Mesendoderm (in vitro differentiated cells): ENCODE measurements around the gene SMPDL3A.
"Not testable (repeated sequence)": the region's sequence is repeated elsewhere in the genome, so short reads cannot be mapped to it uniquely, and the experiment has no call there.

Experiments
- DNase-seq: peaks from one replicate; pipeline ENCODE4 v3.0.0; 2013
- H2AK5ac ChIP-seq: 2 replicates; pipeline ENCODE4 v1.6.1; 2013; ENCODE audit warnings: low read length, inconsistent platforms
- H2BK120ac ChIP-seq: 2 replicates; pipeline ENCODE4 v1.6.1; 2013; ENCODE audit warnings: low read depth, mild to moderate bottlenecking, low read length, moderate library complexity, mixed read lengths
- H2BK15ac ChIP-seq: replicated peaks from 2 replicates; pipeline ENCODE4 v1.6.1; 2013; ENCODE audit warnings: low read depth, mild to moderate bottlenecking, moderate library complexity
- H2BK5ac ChIP-seq: 2 replicates; pipeline ENCODE4 v1.6.1; 2013; ENCODE audit warnings: low read length, inconsistent platforms
- H3K18ac ChIP-seq: 2 replicates; pipeline ENCODE4 v1.6.1; 2013; ENCODE audit warnings: mild to moderate bottlenecking, low read length, mixed read lengths
- H3K23ac ChIP-seq: one replicate; pipeline ENCODE4 v1.6.1; 2013; ENCODE audit warnings: low read length
- H3K27ac ChIP-seq: 2 replicates; pipeline ENCODE4 v1.5.1; 2013; ENCODE audit warnings: low read depth, mild to moderate bottlenecking, inconsistent platforms, low read length, moderate library complexity
- H3K27me3 ChIP-seq: 2 replicates; pipeline ENCODE4 v1.6.1; 2013; ENCODE audit warnings: low read length, control low read depth, mild to moderate bottlenecking, inconsistent platforms; ENCODE audit not compliant: insufficient read depth, poor library complexity
- H3K36me3 ChIP-seq: 2 replicates; pipeline ENCODE4 v1.6.1; 2013; ENCODE audit warnings: low read length, inconsistent platforms; ENCODE audit not compliant: control insufficient read depth, insufficient read depth
- H3K4ac ChIP-seq: one replicate; pipeline ENCODE4 v1.6.1; 2013; ENCODE audit warnings: low read depth, mild to moderate bottlenecking, low read length, moderate library complexity
- H3K4me1 ChIP-seq: 2 replicates; pipeline ENCODE4 v1.6.1; 2013; ENCODE audit warnings: low read depth, low read length, inconsistent platforms; ENCODE audit not compliant: control insufficient read depth
- H3K4me2 ChIP-seq: 2 replicates; pipeline ENCODE4 v1.6.1; 2013; ENCODE audit warnings: low read length
- H3K4me3 ChIP-seq: 2 replicates; pipeline ENCODE4 v1.5.1; 2013; ENCODE audit warnings: mild to moderate bottlenecking, low read length
- H3K56ac ChIP-seq: one replicate; pipeline ENCODE4 v1.6.1; 2013; ENCODE audit warnings: low read length
- H3K79me1 ChIP-seq: 2 replicates; pipeline ENCODE4 v1.6.1; 2013; ENCODE audit warnings: low read length, inconsistent platforms
- H3K79me2 ChIP-seq: 2 replicates; pipeline ENCODE4 v1.6.1; 2013; ENCODE audit warnings: mild to moderate bottlenecking, low read length; ENCODE audit not compliant: control insufficient read depth, insufficient read depth
- H3K9ac ChIP-seq: 2 replicates; pipeline ENCODE4 v1.6.1; 2013; ENCODE audit warnings: low read length, inconsistent platforms
- H4K5ac ChIP-seq: one replicate; pipeline ENCODE4 v1.6.1; 2013; ENCODE audit warnings: low read length
- H4K8ac ChIP-seq: one replicate; pipeline ENCODE4 v1.6.1; 2013; ENCODE audit warnings: low read depth, mild to moderate bottlenecking, control low read depth, low read length, moderate library complexity
- WGBS: extraction: QIAGEN DNeasy Blood & Tissue Kit; methylation state at CpG from one replicate; pipeline ENCODE4 v1.1.7; 2013; ENCODE audit warnings: low lambda C conversion rate, missing lambda C conversion rate; ENCODE audit not compliant: insufficient coverage; ENCODE audit errors: extremely low coverage; 5-methylcytosine and 5-hydroxymethylcytosine counted together

Gene SMPDL3A

DNA sequence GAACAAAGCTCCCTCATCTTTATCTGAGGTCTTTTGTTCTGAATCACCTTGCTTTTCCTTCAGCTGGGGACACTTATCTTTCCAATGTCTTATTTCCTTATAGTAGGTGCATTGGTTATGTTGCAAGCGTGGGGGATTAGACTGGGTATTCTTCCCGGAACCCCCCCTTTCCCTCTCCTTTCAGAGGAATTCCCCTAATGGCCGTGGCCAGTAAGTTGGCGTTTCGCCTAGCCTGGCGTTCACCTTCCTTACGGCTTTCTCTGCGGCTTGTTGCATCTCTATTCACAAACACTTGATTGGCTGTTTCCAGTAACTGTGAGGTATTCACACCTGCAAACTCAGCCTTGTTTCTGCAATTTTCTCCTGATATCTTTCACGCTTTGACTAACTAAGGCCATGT, 42.4 kb upstream of the SMPDL3A start:
- WGBS: no CpG with 5 or more reads among the region's 9 CpGs

DNA sequence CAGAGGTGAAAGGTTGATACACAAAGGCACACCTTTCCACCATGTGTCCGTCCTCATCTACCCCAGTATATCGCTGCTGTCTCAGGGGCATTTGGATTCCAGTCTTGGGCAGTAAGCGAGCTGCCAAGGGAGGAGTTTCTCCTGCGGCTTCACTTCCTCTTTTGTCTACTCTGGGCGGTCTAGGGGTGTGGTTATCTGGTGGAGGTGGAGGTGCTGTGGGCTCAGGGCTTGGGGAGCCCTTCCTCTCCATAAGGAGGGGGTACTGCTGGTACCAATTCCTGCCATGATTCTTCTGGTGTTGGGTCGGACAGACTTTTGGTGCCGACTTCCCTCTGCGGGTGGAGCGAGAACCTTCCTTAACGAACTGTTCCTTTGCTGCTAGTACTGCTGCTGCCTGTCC, 41.5 kb upstream of the SMPDL3A start:
- Histone ChIP-seq H2BK5ac (no peak overlapping the region), H4K5ac (no peak overlapping the region), H3K23ac (no peak overlapping the region), H3K4me1 (no peaks in the 10 kb centered on the region), H3K18ac (no peak overlapping the region), H2BK120ac (no peak overlapping the region), H3K27ac (no peak overlapping the region), H3K79me1 (no peaks in the 10 kb centered on the region), H3K4ac (no peak overlapping the region), H2AK5ac (no peak overlapping the region), H4K8ac (no peak overlapping the region), H3K9ac (no peak overlapping the region), H3K56ac (no peak overlapping the region), H3K27me3 (no peaks in the 10 kb centered on the region), H3K4me3 (no peak overlapping the region), H3K36me3 (no peaks in the 10 kb centered on the region), H3K4me2 (no peak overlapping the region), H2BK15ac (no peak overlapping the region), H3K79me2 (no peaks in the 10 kb centered on the region)
- no CpG with 5 or more reads among the region's 10 CpGs for WGBS
- no peak for DNase-seq

More for the DNA sequence above, 42.4 kb upstream of the SMPDL3A start:
- Histone ChIP-seq H2AK5ac (no peak overlapping the region), H3K56ac (no peak overlapping the region), H3K4me1 (no peaks in the 10 kb centered on the region), H3K9ac (no peak overlapping the region), H3K36me3 (no peaks in the 10 kb centered on the region), H3K4me2 (no peak overlapping the region), H2BK15ac (no peak overlapping the region), H3K27me3 (no peaks in the 10 kb centered on the region), H4K5ac (no peak overlapping the region), H3K23ac (no peak overlapping the region), H2BK5ac (no peak overlapping the region), H4K8ac (no peak overlapping the region), H3K79me1 (no peaks in the 10 kb centered on the region), H3K18ac (no peak overlapping the region), H3K4me3 (no peak overlapping the region), H2BK120ac (no peak overlapping the region), H3K27ac (no peak overlapping the region), H3K79me2 (no peaks in the 10 kb centered on the region), H3K4ac (no peak overlapping the region)
- DNase-seq: no peak

DNA sequence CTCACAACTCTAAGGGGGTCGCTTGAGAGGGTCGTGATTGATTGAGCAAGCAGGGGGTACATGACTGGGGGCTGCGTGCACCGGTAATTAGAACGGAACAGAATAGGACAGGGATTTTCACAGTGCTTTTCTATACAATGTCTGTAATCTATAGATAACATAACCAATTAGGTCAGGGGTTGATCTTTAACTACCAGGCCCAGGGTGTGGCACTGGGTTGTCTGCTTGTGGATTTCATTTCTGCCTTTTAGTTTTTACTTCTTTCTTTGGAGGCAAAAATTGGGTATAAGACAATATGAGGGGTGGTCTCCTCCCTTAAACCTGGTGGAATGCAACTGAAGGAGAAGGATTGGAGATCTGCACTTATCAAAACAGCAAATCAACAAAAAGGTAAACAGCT, 40.1 kb upstream of the SMPDL3A start:
- not testable (repeated sequence) for H3K4me3 ChIP-seq, H3K56ac ChIP-seq, H3K23ac ChIP-seq

DNA sequence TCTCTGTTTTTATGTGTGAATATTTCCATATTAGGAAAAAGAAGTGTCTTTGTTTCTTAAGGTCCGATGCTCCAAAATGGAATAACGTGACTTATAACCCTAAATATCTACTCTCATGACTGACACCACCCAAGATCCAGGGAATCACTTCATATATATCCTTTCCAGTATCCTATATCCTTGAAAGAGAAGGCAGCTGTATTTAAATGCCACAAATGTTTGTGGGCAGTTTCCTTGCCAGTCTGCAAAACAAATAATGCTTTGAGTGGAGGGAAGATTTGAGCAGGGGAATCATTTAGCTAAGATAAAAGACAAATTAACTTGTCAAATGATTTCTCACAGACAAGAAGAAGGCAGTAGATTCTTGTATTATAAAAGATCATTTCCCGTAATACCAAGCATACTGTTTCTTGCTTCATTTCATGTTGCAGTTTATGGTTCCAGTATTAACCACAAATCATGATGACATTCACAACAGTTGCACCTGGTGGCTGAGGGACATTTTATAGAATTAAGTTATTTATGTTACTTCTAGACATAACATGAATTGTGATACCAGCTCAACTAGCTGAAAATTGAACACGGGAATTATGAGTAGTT, 39.5 kb upstream of the SMPDL3A start:
- Histone ChIP-seq H2BK5ac (no peak overlapping the region), H3K56ac (no peak overlapping the region), H2AK5ac (no peak overlapping the region), H3K23ac (no peak overlapping the region), H3K4ac (no peak overlapping the region), H3K18ac (no peak overlapping the region), H3K36me3 (no peaks in the 10 kb centered on the region), H4K5ac (no peak overlapping the region), H4K8ac (no peak overlapping the region), H3K4me2 (no peak overlapping the region), H3K4me1 (no peaks in the 10 kb centered on the region), H3K27ac (no peak overlapping the region), H2BK120ac (no peak overlapping the region), H3K79me1 (no peaks in the 10 kb centered on the region), H3K4me3 (no peak overlapping the region), H2BK15ac (no peak overlapping the region), H3K27me3 (no peaks in the 10 kb centered on the region), H3K79me2 (no peaks in the 10 kb centered on the region), H3K9ac (no peak overlapping the region)
- no CpG with 5 or more reads among the region's 4 CpGs for WGBS
- DNase-seq: no peak

More for the DNA sequence above, 40.1 kb upstream of the SMPDL3A start:
- not testable (repeated sequence) for H3K18ac ChIP-seq, H2BK120ac ChIP-seq, DNase-seq, H2AK5ac ChIP-seq, H3K4me1 ChIP-seq, H2BK5ac ChIP-seq, H3K79me1 ChIP-seq, H4K8ac ChIP-seq, H3K79me2 ChIP-seq, H3K36me3 ChIP-seq, H3K9ac ChIP-seq, H3K4ac ChIP-seq, H2BK15ac ChIP-seq, H3K4me2 ChIP-seq, H3K27me3 ChIP-seq, H4K5ac ChIP-seq, H3K27ac ChIP-seq
- no CpG with 5 or more reads among the region's 5 CpGs for WGBS

DNA sequence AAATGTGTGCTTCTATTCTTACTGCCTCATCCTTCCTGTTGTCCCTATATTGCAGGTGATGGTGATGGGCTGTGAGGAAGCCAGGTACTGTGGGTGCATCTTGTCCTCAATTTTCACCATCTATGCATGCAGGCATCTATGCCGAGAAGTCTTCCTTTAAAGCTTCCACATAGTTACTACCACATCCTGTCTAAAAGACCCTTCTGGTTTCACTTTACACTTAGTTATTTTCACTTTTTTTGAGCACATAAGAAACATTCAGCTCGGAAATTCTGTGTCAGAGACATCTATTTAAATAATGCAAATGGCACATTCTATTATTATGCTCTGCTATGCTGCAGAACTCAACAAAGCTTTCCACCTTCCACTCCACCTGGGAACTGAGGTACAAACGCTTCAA, 37.7 kb upstream of the SMPDL3A start:
- DNase-seq: no peak
- Histone ChIP-seq H3K9ac (no peak overlapping the region), H2BK5ac (no peak overlapping the region), H3K18ac (peak overlapping the region; percentile 51), H3K36me3 (no peaks in the 10 kb centered on the region), H3K27ac (no peak overlapping the region), H4K8ac (no peak overlapping the region), H2BK15ac (no peak overlapping the region), H3K4me2 (no peak overlapping the region), H3K79me2 (no peaks in the 10 kb centered on the region), H3K79me1 (no peaks in the 10 kb centered on the region), H3K56ac (no peak overlapping the region), H4K5ac (no peak overlapping the region), H3K27me3 (no peaks in the 10 kb centered on the region), H2AK5ac (no peak overlapping the region), H3K4ac (no peak overlapping the region), H3K4me3 (no peak overlapping the region), H2BK120ac (no peak overlapping the region), H3K23ac (no peak overlapping the region), H3K4me1 (no peaks in the 10 kb centered on the region)
- no CpG with 5 or more reads among the region's 3 CpGs for WGBS

DNA sequence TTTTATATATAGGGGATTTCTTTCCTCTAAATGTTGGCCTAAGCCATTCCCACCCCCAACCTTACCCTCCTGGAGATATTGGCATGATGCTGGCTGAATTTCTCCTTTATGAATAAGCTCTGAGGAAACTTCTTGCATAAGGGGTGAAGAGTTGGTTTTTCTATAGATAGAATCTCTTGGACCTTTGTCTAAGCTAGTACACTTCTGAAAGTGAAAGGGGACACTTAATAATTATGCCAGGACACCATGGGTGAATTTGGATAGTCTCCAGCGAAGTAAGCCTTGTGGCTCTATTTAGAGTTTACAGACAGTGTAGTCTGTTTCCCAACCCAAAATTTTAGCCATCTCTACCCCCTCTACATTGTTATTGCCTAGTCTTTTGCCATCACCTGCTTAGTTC, 36.6 kb upstream of the SMPDL3A start:
- Histone ChIP-seq H3K18ac (peak overlapping the region; percentile 28), H3K36me3 (no peaks in the 10 kb centered on the region), H3K23ac (no peak overlapping the region), H3K4me2 (no peak overlapping the region), H3K4me1 (no peaks in the 10 kb centered on the region), H2BK120ac (no peak overlapping the region), H2BK5ac (no peak overlapping the region), H3K79me1 (no peaks in the 10 kb centered on the region), H3K56ac (no peak overlapping the region), H2BK15ac (no peak overlapping the region), H3K27ac (no peak overlapping the region), H3K4me3 (no peak overlapping the region), H4K8ac (no peak overlapping the region), H3K27me3 (no peaks in the 10 kb centered on the region), H4K5ac (no peak overlapping the region), H3K79me2 (no peaks in the 10 kb centered on the region), H2AK5ac (no peak overlapping the region), H3K9ac (no peak overlapping the region), H3K4ac (no peak overlapping the region)
- no peak for DNase-seq
- no CpG with 5 or more reads among the region's 1 CpG for WGBS
